HepG2 (cell line): ENCODE measurements around the gene SPOP. TPM values are rescaled to one million over a fixed set of nuclear protein-coding genes. Genes with fewer than 3 reads are reported as not detected.

Experiments
- CREM ChIP-seq, 2 experiments: sonication (generic) in 1 of 2; formaldehyde crosslinking in 1 of 2; IDR thresholded peaks; 2 replicates each; pipeline versions ENCODE4 v1.4.0 to v1.6.1; 2016 to 2020; ENCODE audit warnings: antibody characterized with exemption in 1 of 2, mild to moderate bottlenecking in 1 of 2, missing genetic modification reagents in 1 of 2
- DR1 ChIP-seq: sonication (generic); formaldehyde crosslinking; IDR thresholded peaks from 2 replicates; pipeline ENCODE4 v1.8.0; 2021; ENCODE audit warnings: mild to moderate bottlenecking, missing genetic modification reagents, inconsistent platforms
- ELF3 ChIP-seq: IDR thresholded peaks from 2 replicates; pipeline ENCODE4 v1.6.1; 2016; ENCODE audit warnings: missing genetic modification reagents, missing compliant biosample characterization
- GLI4 ChIP-seq: sonication (generic); formaldehyde crosslinking; IDR thresholded peaks from 2 replicates; pipeline ENCODE4 v1.5.1; 2020; ENCODE audit warnings: missing genetic modification reagents, mild to moderate bottlenecking, moderate library complexity, borderline replicate concordance
- MAFK ChIP-seq, 2 experiments: IDR thresholded peaks in 1 of 2; conservative IDR thresholded peaks in 1 of 2; 2 replicates each; pipeline ENCODE4 v1.6.1; 2011; ENCODE audit warnings: improper control_type of control experiment in 2 of 2, low read length in 2 of 2
- MXD4 ChIP-seq: IDR thresholded peaks from 2 replicates; pipeline ENCODE4 v1.6.1; 2016; ENCODE audit warnings: mild to moderate bottlenecking, missing biosample characterization, missing genetic modification reagents
- NPAS2 ChIP-seq: sonication (generic); formaldehyde crosslinking; IDR thresholded peaks from 2 replicates; pipeline ENCODE4 v1.8.0; 2022; ENCODE audit warnings: mild to moderate bottlenecking, missing genetic modification reagents, borderline replicate concordance
- SAP130 ChIP-seq: IDR thresholded peaks from 2 replicates; pipeline ENCODE4 v1.6.1; 2016; ENCODE audit warnings: low read depth
- SMARCC2 ChIP-seq: fragments of 450-650 bp; IDR thresholded peaks from 2 replicates; pipeline ENCODE4 v1.6.1; 2017; ENCODE audit warnings: antibody characterized with exemption, mild to moderate bottlenecking
- ZNF235 ChIP-seq: sonication (generic); formaldehyde crosslinking; IDR thresholded peaks from 2 replicates; pipeline ENCODE4 v1.8.1; 2023; ENCODE audit warnings: mild to moderate bottlenecking, missing genetic modification reagents, borderline replicate concordance
- ZNF773 ChIP-seq: sonication (generic); formaldehyde crosslinking; IDR thresholded peaks from 2 replicates; pipeline ENCODE4 v1.4.0; 2020; ENCODE audit warnings: missing genetic modification reagents, borderline replicate concordance
- ZZZ3 ChIP-seq: sonication (generic); formaldehyde crosslinking; IDR thresholded peaks from 2 replicates; pipeline ENCODE4 v1.4.0; 2020; ENCODE audit warnings: missing genetic modification reagents, mild to moderate bottlenecking, borderline replicate concordance
- polyA plus RNA-seq, 8 experiments: library from polyadenylated mRNA; depleted of rRNA in 3 of 8; stranded (reverse) in 7 of 8; unstranded in 1 of 8; fragments of >200 nt; fragmentation: Illumina TruSeq in 4 of 8; extraction: Trizol in 4 of 8; gene quantifications; 2 replicates each; pipeline versions ENCODE4 v1.2.1 to v1.2.3, GENCODE V29; 2011 to 2016; ENCODE audit warnings: low read depth in 4 of 8, missing spikeins in 1 of 8, mixed read lengths in 1 of 8; ENCODE audit not compliant: insufficient read depth in 1 of 8
- total RNA-seq, 5 experiments: library from RNA; depleted of rRNA; stranded (reverse); fragments of >200 nt; fragmentation: Illumina TruSeq; extraction: Trizol; gene quantifications; 2 replicates each; pipeline ENCODE4 v1.2.3, GENCODE V29; 2016; ENCODE audit warnings: low read depth in 1 of 5
- TF ChIP-seq, protein P1 (sequence below), 2 experiments: IDR thresholded peaks; 2 replicates each; pipeline ENCODE4 v1.6.1; 2011 to 2012; ENCODE audit warnings: low read length in 2 of 2, borderline replicate concordance in 1 of 2, low read depth in 1 of 2, mild to moderate bottlenecking in 1 of 2, moderate library complexity in 1 of 2
- TF ChIP-seq, protein P2 (sequence below): IDR thresholded peaks from 2 replicates; pipeline ENCODE4 v1.6.1; 2016; ENCODE audit warnings: missing biosample characterization, missing genetic modification reagents, low read depth
- TF ChIP-seq, protein P3 (sequence below): IDR thresholded peaks from 2 replicates; pipeline ENCODE4 v1.6.1; 2016; ENCODE audit warnings: low read depth
- TF ChIP-seq, protein P4 (sequence below): sonication (generic); formaldehyde crosslinking; IDR thresholded peaks from 2 replicates; pipeline ENCODE4 v1.4.0; 2020; ENCODE audit warnings: missing genetic modification reagents
- TF ChIP-seq, protein P5 (sequence below): IDR thresholded peaks from 2 replicates; pipeline ENCODE4 v1.6.1; 2016

Gene SPOP
- total and polyA plus RNA-seq, 2 of the 13 experiments (the other 11 are each of a cell fraction or from before 2014, with no cell fraction given) = 52.8 to 60.8 TPM

DNA sequence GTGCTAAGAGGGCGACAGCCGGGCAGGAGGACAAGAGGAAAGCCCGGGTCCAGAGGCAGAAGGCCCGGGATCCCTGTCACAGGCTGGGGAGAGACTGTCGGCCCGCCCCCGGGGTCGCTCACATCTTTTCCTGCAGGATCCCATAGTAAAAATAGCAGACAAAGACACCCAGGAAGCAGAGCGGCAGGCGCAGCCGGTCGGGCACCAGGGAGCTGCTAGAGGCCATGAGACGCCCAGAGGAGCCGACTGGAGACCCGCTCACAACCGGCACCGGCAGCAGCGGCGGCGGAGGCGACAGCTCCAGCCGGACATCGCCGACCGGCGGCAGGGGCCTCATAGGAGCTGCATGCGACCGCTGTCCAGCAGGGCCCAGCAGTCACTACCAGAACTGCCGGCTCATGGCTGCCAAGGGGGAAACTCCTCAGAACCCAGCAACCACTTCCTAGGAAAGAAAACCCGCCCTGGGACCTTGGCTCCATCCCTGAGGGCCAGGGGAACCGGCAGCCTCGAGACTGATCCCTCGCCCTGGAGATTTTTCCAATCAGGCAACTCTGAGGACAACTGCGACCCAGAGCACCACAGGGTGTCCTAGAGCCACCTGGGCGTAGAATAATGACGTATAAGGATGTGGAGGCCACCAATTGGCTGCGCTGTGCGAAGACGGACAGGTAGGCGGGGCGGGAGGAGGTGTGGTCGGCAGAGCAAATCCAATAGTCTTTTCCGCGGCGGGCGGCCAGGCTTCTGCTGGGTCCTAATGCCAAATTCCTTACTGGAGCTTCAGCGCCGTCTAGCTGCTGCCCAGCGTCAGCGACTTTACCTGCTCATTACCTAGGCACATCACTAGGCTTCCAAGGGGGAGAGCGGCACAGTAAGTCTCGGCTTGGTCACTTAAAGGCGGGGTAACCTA lies 30.0 kb upstream of the SPOP start, which contains the start of gene SLC35B1 (continued):
- TF ChIP-seq MXD4 (CRISPR knock-in tag) = peak; percentile 64
- TF ChIP-seq ZZZ3 (CRISPR knock-in tag) = peak; percentile 25; the same call in 1 of the 2 replicates
- peak; percentile 100 for TF ChIP-seq CREM (IDR thresholded peaks at IDR 0.05)
- TF ChIP-seq CREM (CRISPR knock-in tag; IDR thresholded peaks at IDR 0.05) = no peak; the same call in 1 of the 2 replicates
- TF ChIP-seq, protein P1, sequence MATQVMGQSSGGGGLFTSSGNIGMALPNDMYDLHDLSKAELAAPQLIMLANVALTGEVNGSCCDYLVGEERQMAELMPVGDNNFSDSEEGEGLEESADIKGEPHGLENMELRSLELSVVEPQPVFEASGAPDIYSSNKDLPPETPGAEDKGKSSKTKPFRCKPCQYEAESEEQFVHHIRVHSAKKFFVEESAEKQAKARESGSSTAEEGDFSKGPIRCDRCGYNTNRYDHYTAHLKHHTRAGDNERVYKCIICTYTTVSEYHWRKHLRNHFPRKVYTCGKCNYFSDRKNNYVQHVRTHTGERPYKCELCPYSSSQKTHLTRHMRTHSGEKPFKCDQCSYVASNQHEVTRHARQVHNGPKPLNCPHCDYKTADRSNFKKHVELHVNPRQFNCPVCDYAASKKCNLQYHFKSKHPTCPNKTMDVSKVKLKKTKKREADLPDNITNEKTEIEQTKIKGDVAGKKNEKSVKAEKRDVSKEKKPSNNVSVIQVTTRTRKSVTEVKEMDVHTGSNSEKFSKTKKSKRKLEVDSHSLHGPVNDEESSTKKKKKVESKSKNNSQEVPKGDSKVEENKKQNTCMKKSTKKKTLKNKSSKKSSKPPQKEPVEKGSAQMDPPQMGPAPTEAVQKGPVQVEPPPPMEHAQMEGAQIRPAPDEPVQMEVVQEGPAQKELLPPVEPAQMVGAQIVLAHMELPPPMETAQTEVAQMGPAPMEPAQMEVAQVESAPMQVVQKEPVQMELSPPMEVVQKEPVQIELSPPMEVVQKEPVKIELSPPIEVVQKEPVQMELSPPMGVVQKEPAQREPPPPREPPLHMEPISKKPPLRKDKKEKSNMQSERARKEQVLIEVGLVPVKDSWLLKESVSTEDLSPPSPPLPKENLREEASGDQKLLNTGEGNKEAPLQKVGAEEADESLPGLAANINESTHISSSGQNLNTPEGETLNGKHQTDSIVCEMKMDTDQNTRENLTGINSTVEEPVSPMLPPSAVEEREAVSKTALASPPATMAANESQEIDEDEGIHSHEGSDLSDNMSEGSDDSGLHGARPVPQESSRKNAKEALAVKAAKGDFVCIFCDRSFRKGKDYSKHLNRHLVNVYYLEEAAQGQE (IDR thresholded peaks at IDR 0.05; ENCODE audit: borderline replicate concordance in 1 of 2, low read depth in 1 of 2, low read length in 2 of 2) = peak; percentile 3 to 70; a peak in 2 of 4 replicates
- TF ChIP-seq ZNF235 = peak; percentile 94
- TF ChIP-seq, protein P2, sequence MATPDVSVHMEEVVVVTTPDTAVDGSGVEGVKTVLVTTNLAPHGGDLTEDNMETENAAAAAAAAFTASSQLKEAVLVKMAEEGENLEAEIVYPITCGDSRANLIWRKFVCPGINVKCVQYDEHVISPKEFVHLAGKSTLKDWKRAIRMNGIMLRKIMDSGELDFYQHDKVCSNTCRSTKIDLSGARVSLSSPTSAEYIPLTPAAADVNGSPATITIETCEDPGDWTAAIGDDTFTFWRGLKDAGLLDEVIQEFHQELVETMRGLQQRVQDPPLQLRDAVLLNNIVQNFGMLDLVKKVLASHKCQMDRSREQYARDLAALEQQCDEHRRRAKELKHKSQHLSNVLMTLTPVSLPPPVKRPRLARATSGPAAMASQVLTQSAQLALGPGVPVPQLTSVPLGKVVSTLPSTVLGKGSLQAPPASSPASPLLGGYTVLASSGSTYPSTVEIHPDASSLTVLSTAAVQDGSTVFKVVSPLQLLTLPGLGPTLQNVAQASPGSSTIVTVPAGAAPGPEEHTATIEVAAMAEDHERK (CRISPR knock-in tag) = 0 out of 2 replicates have a peak, but pooled peaks have one; percentile 50
- TF ChIP-seq ZNF773 (CRISPR knock-in tag) = no peak
- 0 out of 4 replicates have a peak, but pooled peaks of 1 of the 2 experiments have one; percentile 3 for TF ChIP-seq MAFK (conservative IDR thresholded peaks at IDR 0.05 in 1 of 2, IDR thresholded peaks at IDR 0.05 in 1 of 2; ENCODE audit: low read length in 2 of 2)
- TF ChIP-seq, protein P3, sequence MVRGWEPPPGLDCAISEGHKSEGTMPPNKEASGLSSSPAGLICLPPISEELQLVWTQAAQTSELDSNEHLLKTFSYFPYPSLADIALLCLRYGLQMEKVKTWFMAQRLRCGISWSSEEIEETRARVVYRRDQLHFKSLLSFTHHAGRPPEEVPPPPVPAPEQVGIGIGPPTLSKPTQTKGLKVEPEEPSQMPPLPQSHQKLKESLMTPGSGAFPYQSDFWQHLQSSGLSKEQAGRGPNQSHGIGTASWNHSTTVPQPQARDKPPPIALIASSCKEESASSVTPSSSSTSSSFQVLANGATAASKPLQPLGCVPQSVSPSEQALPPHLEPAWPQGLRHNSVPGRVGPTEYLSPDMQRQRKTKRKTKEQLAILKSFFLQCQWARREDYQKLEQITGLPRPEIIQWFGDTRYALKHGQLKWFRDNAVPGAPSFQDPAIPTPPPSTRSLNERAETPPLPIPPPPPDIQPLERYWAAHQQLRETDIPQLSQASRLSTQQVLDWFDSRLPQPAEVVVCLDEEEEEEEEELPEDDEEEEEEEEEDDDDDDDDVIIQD (CRISPR knock-in tag) = peak; percentile 87
- no peak for TF ChIP-seq SMARCC2
- no peak; the same call in 1 of the 2 replicates for TF ChIP-seq GLI4 (CRISPR knock-in tag)
- TF ChIP-seq, protein P4, sequence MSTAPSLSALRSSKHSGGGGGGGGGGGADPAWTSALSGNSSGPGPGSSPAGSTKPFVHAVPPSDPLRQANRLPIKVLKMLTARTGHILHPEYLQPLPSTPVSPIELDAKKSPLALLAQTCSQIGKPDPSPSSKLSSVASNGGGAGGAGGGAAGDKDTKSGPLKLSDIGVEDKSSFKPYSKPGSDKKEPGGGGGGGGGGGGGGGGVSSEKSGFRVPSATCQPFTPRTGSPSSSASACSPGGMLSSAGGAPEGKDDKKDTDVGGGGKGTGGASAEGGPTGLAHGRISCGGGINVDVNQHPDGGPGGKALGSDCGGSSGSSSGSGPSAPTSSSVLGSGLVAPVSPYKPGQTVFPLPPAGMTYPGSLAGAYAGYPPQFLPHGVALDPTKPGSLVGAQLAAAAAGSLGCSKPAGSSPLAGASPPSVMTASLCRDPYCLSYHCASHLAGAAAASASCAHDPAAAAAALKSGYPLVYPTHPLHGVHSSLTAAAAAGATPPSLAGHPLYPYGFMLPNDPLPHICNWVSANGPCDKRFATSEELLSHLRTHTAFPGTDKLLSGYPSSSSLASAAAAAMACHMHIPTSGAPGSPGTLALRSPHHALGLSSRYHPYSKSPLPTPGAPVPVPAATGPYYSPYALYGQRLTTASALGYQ (CRISPR knock-in tag) = no peak
- TF ChIP-seq NPAS2 (CRISPR knock-in tag) = no peak
- peak; percentile 60 for TF ChIP-seq ELF3
- peak; percentile 91 for TF ChIP-seq SAP130 (CRISPR knock-in tag)
- peak; percentile 77 for TF ChIP-seq DR1
- TF ChIP-seq, protein P5, sequence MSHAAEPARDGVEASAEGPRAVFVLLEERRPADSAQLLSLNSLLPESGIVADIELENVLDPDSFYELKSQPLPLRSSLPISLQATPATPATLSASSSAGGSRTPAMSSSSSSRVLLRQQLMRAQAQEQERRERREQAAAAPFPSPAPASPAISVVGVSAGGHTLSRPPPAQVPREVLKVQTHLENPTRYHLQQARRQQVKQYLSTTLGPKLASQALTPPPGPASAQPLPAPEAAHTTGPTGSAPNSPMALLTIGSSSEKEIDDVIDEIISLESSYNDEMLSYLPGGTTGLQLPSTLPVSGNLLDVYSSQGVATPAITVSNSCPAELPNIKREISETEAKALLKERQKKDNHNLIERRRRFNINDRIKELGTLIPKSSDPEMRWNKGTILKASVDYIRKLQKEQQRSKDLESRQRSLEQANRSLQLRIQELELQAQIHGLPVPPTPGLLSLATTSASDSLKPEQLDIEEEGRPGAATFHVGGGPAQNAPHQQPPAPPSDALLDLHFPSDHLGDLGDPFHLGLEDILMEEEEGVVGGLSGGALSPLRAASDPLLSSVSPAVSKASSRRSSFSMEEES (CRISPR knock-in tag) = peak; percentile 21
